Type B pancreatic cell (in vitro differentiated cells): Measurements from ENCODE around the gene DGKG. TPM values are rescaled to one million over a fixed set of nuclear protein-coding genes. Genes with fewer than 3 reads are reported as not detected.

Source experiments
- DNase-seq: peaks from one replicate; pipeline ENCODE4 v3.0.0; 2021; ENCODE audit warnings: mixed read lengths; ENCODE audit not compliant: unreplicated experiment; ENCODE audit errors: extremely low spot score
- H3K27ac Mint-ChIP-seq: 2 replicates; pipeline ENCODE4 v1.8.0; 2021; ENCODE audit warnings: mild to moderate bottlenecking, mixed read lengths
- H3K27me3 Mint-ChIP-seq: 2 replicates; pipeline ENCODE4 v1.8.0; 2021; ENCODE audit warnings: mixed read lengths
- H3K36me3 Mint-ChIP-seq: 2 replicates; pipeline ENCODE4 v1.8.0; 2021; ENCODE audit warnings: mixed read lengths
- H3K4me1 Mint-ChIP-seq: one replicate; pipeline ENCODE4 v1.8.0; 2021; ENCODE audit warnings: mixed read lengths; ENCODE audit not compliant: unreplicated experiment
- H3K4me3 Mint-ChIP-seq: 2 replicates; pipeline ENCODE4 v1.8.0; 2021; ENCODE audit warnings: mild to moderate bottlenecking, mixed read lengths
- H3K9me3 Mint-ChIP-seq: 2 replicates; pipeline ENCODE4 v1.8.0; 2021; ENCODE audit warnings: mixed read lengths
- total RNA-seq: library from RNA; stranded (reverse); gene quantifications from 2 replicates; pipeline ENCODE4 v1.2.1, GENCODE V29; 2021; ENCODE audit warnings: low replicate concordance
- TF ChIP-seq, protein P1 (sequence below): fragments of 200-600 bp; sonication (generic); conservative IDR thresholded peaks from 2 replicates; pipeline ENCODE4 v1.5.0; 2021; ENCODE audit warnings: antibody characterized with exemption, mild to moderate bottlenecking

DGKG gene
- total RNA-seq, 1 donor from 2014 or later: 11.6 TPM

DNA sequence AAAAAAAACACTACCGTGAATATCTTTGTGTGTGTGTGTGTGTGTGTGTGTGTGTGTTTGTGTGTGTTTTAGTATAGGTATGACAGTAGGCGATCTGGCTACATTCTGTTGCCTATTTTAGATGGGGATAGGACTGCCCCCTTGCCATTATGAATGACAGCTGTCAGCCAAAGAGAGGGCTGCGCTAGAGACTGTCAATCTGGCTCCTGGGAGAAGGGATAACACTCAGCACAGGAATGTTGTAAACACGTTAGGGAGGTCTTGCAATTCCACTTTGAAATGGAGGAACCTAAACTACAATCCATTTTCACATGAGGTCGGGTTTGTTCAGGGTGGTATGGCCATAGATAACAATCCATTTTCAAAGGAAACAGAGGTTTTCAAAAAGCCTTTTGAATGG, 239.0 kb downstream of the DGKG start:
- Mint-ChIP-seq H3K27ac (peak overlapping the region; percentile 67), H3K9me3 (peaks cover 5% of the 10 kb centered on the region), H3K4me3 (peak overlapping the region; percentile 21), H3K27me3 (peaks cover 2% of the 10 kb centered on the region), H3K36me3 (no peaks in the 10 kb centered on the region), H3K4me1 (peaks cover 33% of the 10 kb centered on the region)
- TF ChIP-seq, protein P1, sequence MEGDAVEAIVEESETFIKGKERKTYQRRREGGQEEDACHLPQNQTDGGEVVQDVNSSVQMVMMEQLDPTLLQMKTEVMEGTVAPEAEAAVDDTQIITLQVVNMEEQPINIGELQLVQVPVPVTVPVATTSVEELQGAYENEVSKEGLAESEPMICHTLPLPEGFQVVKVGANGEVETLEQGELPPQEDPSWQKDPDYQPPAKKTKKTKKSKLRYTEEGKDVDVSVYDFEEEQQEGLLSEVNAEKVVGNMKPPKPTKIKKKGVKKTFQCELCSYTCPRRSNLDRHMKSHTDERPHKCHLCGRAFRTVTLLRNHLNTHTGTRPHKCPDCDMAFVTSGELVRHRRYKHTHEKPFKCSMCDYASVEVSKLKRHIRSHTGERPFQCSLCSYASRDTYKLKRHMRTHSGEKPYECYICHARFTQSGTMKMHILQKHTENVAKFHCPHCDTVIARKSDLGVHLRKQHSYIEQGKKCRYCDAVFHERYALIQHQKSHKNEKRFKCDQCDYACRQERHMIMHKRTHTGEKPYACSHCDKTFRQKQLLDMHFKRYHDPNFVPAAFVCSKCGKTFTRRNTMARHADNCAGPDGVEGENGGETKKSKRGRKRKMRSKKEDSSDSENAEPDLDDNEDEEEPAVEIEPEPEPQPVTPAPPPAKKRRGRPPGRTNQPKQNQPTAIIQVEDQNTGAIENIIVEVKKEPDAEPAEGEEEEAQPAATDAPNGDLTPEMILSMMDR: no peak
- no peak for DNase-seq

DNA sequence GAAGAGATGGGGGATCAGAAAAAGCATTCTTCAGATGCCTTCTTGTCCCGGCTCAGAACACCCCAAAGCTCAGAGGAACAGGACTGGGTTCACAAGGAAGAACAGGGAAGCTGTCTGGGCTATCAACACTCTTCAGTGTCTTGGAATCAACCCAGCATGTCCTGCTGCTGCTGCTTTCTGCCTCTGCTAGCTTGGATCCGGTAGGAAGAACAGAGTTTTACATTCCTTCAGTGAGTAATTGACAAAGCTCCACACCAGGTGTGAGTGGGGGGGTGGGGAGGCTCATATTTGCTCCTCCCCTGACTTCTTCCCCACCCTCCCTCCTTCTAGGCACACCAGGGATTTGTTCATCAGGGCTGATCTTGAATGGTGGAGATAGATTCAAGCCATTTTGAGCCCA, 240.1 kb downstream of the DGKG start:
- H3K4me3 Mint-ChIP-seq: peak overlapping the region; percentile 5
- no peaks in the 10 kb centered on the region for H3K36me3 Mint-ChIP-seq
- peaks cover 5% of the 10 kb centered on the region for H3K9me3 Mint-ChIP-seq
- TF ChIP-seq, protein P1: no peak
- peak overlapping the region; percentile 91 for H3K27ac Mint-ChIP-seq
- DNase-seq: no peak
- H3K27me3 Mint-ChIP-seq: peaks cover 2% of the 10 kb centered on the region
- peaks cover 33% of the 10 kb centered on the region for H3K4me1 Mint-ChIP-seq

DNA sequence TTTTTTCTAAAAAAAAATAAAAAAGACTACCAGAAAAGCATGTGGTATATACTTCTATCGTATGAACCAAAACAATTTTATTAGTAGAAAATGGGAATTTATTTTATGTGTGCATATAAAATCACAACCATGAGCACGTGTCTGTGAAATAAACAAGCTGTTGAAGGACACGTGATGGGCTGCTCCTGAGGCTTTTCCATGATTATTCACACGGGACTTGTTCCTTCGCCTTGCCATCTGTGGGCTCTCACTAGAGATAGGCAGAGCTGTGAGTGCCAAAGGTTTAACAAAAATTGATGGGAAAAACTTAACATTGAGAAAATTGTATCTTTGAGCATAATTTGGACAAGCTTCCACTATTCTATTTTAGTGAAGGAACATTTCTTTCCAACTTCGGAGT, 240.8 kb downstream of the DGKG start:
- H3K27me3 Mint-ChIP-seq: peaks cover 2% of the 10 kb centered on the region
- peaks cover 33% of the 10 kb centered on the region for H3K4me1 Mint-ChIP-seq
- peak overlapping the region; percentile 91 for H3K27ac Mint-ChIP-seq
- H3K4me3 Mint-ChIP-seq: no peak overlapping the region
- H3K9me3 Mint-ChIP-seq: peaks cover 5% of the 10 kb centered on the region
- TF ChIP-seq, protein P1: no peak
- DNase-seq: no peak
- no peaks in the 10 kb centered on the region for H3K36me3 Mint-ChIP-seq

DNA sequence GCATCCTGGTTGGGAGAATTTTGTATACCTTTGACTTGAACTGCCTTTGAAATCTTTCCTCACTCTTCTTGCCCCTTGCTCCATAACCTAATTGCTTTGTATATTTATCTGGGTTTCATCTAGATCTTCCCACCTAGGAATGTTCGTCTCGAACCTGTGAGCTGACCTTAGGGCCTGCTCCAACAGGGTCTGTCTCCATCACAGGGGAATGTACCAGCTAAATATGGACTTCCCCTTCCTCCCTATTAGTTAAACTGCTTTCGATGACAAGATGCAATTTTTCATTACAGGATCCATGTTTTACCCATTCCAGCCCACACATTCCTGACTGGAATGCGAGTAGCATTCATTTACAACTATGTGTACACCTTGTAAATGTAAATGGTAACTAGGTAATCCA, 242.5 kb downstream of the DGKG start:
- Mint-ChIP-seq H3K9me3 (no peaks in the 10 kb centered on the region), H3K27me3 (peaks cover 12% of the 10 kb centered on the region), H3K4me3 (no peak overlapping the region), H3K27ac (no peak overlapping the region), H3K4me1 (peaks cover 26% of the 10 kb centered on the region), H3K36me3 (no peaks in the 10 kb centered on the region)
- no peak for DNase-seq
- TF ChIP-seq, protein P1: no peak

DNA sequence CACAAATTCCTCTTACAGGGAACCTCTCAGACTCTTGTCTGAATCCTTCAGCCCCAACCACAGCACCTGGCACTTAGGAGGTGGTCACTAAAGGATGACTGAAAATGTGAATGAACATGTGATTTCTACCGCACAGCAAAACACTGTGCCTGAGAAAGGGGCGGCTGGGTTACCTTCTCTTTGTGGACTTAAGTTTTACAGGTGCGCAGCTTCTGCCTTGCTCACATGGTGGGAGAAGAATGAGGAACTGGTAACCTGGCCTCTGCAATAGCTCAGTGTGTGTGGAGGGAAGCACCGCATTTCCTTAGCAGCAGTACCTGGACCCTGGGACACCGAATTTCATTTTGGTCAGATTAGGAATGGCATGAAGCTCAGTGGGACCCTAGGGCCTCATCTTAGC, 243.3 kb downstream of the DGKG start:
- Mint-ChIP-seq H3K36me3 (no peaks in the 10 kb centered on the region), H3K27ac (no peak overlapping the region), H3K9me3 (no peaks in the 10 kb centered on the region), H3K4me3 (no peak overlapping the region), H3K4me1 (peaks cover 18% of the 10 kb centered on the region), H3K27me3 (peaks cover 19% of the 10 kb centered on the region)
- TF ChIP-seq, protein P1: no peak
- no peak for DNase-seq
